HG03103 (cell line): ENCODE data around the gene LYSET.
A peak's percentile ranks its signal among the peaks of the same experiment; 100 is the strongest.
"Not testable (repeated sequence)": the region's sequence is repeated elsewhere in the genome, so short reads cannot be mapped to it uniquely, and the experiment has no call there.

Source experiments
- ATAC-seq: cut with Tn5 transposase; IDR thresholded peaks from one replicate; pipeline ENCODE4 v1.9.1; 2021; ENCODE audit warnings: low read depth; ENCODE audit not compliant: unreplicated experiment

LYSET gene

GRCh38 chr14:93184391-93185348 lies at the start of gene LYSET, which contains the start of gene MOAP1:
TSS of gene LYSET (plus strand) at chr14:93185317. CDS start at chr14:93185406, 89 bp downstream.
TSS of gene MOAP1 (minus strand) at chr14:93184897. CDS start at chr14:93184242, 655 bp downstream.
- peak; percentile 81 for ATAC-seq

GRCh38 chr14:93135399-93135798 lies 49.7 kb upstream of the LYSET start:
- no peak for ATAC-seq

- no peak for ATAC-seq
These were observed 49.1 kb upstream of the LYSET start for GRCh38 chr14:93136009-93136408.

- not testable (repeated sequence) for ATAC-seq
These were observed 48.6 kb upstream of the LYSET start for GRCh38 chr14:93136508-93136907.

- ATAC-seq = no peak
These were observed 47.3 kb upstream of the LYSET start for GRCh38 chr14:93137864-93138263.

GRCh38 chr14:93142854-93143652 lies 42.1 kb upstream of the LYSET start:
- no peak for ATAC-seq

GRCh38 chr14:93146119-93146518 lies 39.0 kb upstream of the LYSET start:
- no peak for ATAC-seq

- no peak for ATAC-seq
These were observed 36.1 kb upstream of the LYSET start for GRCh38 chr14:93148979-93149378.

GRCh38 chr14:93150227-93151208 lies 34.6 kb upstream of the LYSET start:
- ATAC-seq = no peak

- ATAC-seq = no peak
These were observed 32.0 kb upstream of the LYSET start for GRCh38 chr14:93153121-93153520.

GRCh38 chr14:93155667-93156066 lies 29.4 kb upstream of the LYSET start:
- ATAC-seq = no peak

GRCh38 chr14:93156693-93157369 lies 28.3 kb upstream of the LYSET start:
- ATAC-seq = no peak

- not testable (repeated sequence) for ATAC-seq
These were observed 26.8 kb upstream of the LYSET start for GRCh38 chr14:93158349-93158748.

- not testable (repeated sequence) for ATAC-seq
These were observed 25.3 kb upstream of the LYSET start for GRCh38 chr14:93159625-93160352.

- ATAC-seq = no peak
These were observed 24.7 kb upstream of the LYSET start for GRCh38 chr14:93160353-93160801.

GRCh38 chr14:93161411-93161940 lies 23.6 kb upstream of the LYSET start:
- ATAC-seq = no peak

- no peak for ATAC-seq
These were observed 21.6 kb upstream of the LYSET start for GRCh38 chr14:93163564-93163963.
